Measurements from ENCODE around the gene TMEM178B.

- TF ChIP-seq CTCF (IDR thresholded peaks at IDR 0.05) = no peak
- TF ChIP-seq POLR2A (IDR thresholded peaks at IDR 0.05) = no peak
Observed at GRCh38 chr7:141097430-141097829, 23.6 kb downstream of the TMEM178B start.

Data from right lobe of liver (tissue), 4 donors.